ENCODE results near the gene STK32A.

- TF ChIP-seq POLR2A (IDR thresholded peaks at IDR 0.05; ENCODE audit: low read depth, low read length) (no peak), POLR2AphosphoS5 (IDR thresholded peaks at IDR 0.05; ENCODE audit: low read depth, low read length) (no peak)
Observed at GRCh38 chr5:147190331-147190730, 44.5 kb upstream of the STK32A start.

Measured in GM12892 (cell line).